ENCODE data around the gene ZNF514.

The ZNF514 gene

DNA sequence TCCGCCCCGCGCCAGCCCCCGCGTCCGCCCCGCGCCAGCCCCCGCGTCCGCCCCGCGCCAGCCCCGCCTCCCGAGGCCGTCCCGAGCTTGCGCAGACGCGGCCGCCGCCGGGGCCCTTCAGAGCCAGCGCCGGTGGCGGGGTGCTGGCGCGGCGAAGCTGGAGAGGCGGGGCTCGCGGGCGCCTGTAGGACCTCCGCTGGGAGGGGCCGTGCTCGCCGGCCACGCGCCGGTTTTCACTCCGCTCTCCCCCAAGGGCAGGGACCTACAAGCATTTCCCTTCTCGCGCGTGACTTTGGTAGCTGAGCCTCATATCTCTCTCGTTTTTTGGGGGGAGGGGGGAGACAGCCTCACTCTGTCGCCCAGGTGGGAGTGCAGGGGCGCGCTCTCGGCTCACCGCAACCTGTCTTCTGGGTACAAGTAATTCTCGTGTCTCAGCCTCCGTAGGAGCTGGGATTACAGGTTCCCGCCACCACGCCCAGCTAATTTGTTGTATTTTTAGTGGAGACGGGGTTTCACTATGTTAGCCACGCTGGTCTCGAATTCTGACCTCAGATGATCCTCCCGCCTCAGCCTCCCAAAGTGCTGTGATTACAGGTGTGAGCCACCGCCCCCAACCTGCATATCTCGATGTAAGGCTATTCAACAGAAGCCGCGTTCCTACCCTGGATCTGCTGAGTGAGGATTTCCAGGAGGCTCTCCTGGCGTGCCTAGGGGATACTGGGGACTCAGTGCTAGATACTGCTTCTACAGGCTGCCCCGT, at the start of gene ZNF514:
Gene ZNF514, minus strand, starts transcription at position 159 of the 760 bp plus-strand sequence. CDS start 6,595 bp downstream, outside the sequence.
- TF ChIP-seq, protein P1, sequence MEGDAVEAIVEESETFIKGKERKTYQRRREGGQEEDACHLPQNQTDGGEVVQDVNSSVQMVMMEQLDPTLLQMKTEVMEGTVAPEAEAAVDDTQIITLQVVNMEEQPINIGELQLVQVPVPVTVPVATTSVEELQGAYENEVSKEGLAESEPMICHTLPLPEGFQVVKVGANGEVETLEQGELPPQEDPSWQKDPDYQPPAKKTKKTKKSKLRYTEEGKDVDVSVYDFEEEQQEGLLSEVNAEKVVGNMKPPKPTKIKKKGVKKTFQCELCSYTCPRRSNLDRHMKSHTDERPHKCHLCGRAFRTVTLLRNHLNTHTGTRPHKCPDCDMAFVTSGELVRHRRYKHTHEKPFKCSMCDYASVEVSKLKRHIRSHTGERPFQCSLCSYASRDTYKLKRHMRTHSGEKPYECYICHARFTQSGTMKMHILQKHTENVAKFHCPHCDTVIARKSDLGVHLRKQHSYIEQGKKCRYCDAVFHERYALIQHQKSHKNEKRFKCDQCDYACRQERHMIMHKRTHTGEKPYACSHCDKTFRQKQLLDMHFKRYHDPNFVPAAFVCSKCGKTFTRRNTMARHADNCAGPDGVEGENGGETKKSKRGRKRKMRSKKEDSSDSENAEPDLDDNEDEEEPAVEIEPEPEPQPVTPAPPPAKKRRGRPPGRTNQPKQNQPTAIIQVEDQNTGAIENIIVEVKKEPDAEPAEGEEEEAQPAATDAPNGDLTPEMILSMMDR (IDR thresholded peaks at IDR 0.05; ENCODE audit: insufficient read depth, low read depth, low read length, missing control alignments) = no peak
- peak within 1 kb of the TSS; percentile 84 for H3K4me3 ChIP-seq (ENCODE audit: low read depth, low read length)
- peak; percentile 88 for DNase-seq (ENCODE audit: low read depth)

DNA sequence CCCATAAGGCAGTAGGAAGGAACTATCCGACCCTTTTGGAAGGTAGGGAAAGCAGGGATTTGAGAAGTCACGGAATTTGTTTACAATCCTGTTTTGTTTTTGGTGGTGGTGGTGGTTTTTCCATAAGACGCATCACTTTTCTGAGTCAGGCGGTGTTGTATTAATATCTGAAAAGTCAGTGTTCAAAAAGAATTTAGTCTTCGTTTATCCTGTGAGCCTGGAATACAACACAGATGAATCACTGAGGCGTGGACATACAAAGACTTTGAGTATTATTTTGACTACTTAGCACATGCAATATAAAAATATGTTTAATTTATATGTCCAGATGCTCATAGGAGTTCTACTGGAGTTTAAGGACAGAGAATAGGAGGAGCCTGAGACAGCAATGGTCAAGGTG, 48.5 kb upstream of the ZNF514 start:
- peak overlapping the region; percentile 61 for H3K4me3 ChIP-seq (ENCODE audit: low read depth, low read length)
- no peak for DNase-seq (ENCODE audit: low read depth)
- TF ChIP-seq, protein P1 (IDR thresholded peaks at IDR 0.05; ENCODE audit: insufficient read depth, low read depth, low read length, missing control alignments) = no peak

DNA sequence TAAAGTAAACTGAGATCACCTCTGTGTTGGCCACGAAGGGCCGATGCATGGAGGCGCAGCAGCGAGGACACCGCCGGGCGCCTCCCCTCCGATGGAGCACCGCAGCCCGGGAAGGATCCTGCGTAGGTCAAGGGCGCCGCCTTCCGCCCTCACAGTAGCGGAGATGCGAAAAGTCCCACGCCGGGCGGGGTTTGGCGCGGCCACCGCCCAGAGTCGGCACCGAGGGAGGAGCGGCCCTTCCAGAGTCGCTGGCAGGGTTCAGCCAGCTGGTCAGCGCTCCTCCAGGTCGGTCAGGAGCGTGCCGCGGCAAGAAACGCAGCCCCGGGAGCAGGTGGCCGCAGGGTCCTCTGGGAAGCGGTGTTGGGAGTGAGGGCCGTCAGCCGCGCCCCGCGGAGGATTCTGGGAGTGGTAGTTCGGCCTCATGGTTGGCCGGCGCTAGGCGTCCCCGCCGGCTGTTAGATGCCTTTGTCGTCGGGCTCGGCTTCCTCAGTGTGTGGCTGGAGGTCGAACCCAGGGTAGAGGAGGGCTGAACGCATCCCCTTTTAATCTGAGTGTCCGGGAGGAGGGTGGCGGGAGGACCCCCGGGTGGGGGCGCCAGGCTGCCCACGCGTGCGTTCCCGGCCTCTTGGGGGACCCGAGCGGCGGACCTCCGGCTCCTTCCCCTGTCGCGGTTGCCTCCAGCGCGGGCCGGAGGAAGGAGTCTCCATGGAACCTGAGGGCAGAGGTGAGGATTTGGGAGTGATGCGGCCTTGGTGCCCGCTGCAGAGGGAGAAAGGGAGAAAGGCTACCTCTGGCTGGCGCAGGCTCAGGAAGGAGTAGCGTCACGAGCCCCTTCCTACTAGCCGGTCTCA, 47.7 kb upstream of the ZNF514 start, which contains the start of gene ZNF892:
Gene ZNF892, plus strand, starts transcription at position 411 of the 851 bp plus-strand sequence. Its CDS starts 295 bp downstream, at position 706.
- DNase-seq (ENCODE audit: low read depth) = peak; percentile 88
- TF ChIP-seq, protein P1 (IDR thresholded peaks at IDR 0.05; ENCODE audit: insufficient read depth, low read depth, low read length, missing control alignments) = peak; percentile 56
- peak within 1 kb of the TSS; percentile 61 for H3K4me3 ChIP-seq (ENCODE audit: low read depth, low read length)

DNA sequence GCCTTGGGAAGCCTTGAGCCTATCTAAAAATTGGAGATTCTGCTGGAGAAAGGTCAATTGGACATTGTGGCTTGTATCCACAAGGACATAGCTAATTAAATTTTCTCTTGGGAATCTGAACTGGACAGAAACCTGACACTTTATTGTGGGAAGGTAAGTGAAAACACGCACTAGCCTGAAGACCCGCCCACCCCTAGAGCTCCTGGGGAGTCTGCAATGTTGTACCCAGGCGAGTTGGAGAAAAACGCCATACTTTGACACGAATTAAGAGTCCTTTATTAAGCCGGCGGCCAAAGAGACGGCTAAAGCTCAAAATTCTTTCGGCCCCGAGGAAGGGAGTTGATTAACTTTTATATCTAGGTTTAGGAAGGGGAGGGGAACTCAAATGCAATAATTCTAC, 46.4 kb upstream of the ZNF514 start:
- no peak for DNase-seq (ENCODE audit: low read depth)
- no peak overlapping the region for H3K4me3 ChIP-seq (ENCODE audit: low read depth, low read length)
- TF ChIP-seq, protein P1 (IDR thresholded peaks at IDR 0.05; ENCODE audit: insufficient read depth, low read depth, low read length, missing control alignments) = no peak

DNA sequence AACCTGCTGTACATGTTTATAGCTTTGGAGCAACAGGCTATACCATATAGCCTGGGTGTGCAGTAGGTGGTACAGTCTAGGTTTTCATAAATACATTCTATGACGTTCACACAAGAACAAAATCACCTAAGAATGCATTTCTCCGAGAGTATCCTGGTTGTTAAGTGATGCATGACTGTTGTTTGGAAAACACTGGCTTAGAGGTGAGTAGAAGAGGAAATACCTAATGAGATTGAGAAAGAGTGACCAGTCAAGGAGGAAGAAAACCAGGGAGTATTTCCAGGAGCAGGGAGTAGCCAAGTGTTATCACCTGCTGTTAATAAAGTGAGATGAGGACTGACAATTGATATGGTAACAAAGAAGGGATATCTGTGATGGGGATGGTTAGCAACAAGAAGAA, 44.7 kb upstream of the ZNF514 start:
- TF ChIP-seq, protein P1 (IDR thresholded peaks at IDR 0.05; ENCODE audit: insufficient read depth, low read depth, low read length, missing control alignments) = no peak
- DNase-seq (ENCODE audit: low read depth) = no peak
- no peak overlapping the region for H3K4me3 ChIP-seq (ENCODE audit: low read depth, low read length)

DNA sequence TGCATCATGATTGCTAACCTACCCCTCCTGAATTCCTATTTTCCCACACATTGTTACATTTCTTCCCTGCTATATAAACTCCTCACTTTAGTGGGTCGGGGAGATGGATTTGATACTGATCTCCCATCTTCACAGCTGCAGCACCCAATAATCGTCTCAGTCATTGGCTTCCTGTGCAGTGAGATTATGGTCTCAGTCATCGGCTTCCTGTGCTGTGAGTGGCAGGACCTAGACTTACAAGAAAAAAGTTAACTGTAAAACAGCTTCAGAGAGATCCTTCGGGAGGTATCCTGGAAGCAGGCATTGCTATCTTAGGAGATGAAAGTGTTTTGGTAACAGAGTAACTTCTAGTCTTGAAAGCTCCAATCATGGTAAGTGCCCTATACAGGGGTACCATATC, 44.3 kb upstream of the ZNF514 start:
- TF ChIP-seq, protein P1 (IDR thresholded peaks at IDR 0.05; ENCODE audit: insufficient read depth, low read depth, low read length, missing control alignments) = no peak
- no peak overlapping the region for H3K4me3 ChIP-seq (ENCODE audit: low read depth, low read length)
- DNase-seq (ENCODE audit: low read depth) = no peak
